GM04504 (cell line): ENCODE measurements around the gene SLC43A2.

Experiments
- DNase-seq: peaks from one replicate; pipeline ENCODE4 v3.0.0-alpha.2; 2012; ENCODE audit warnings: low read depth

Gene SLC43A2

GRCh38 chr17:1643999-1644492 is 15.4 kb upstream of the SLC43A2 start:
- no peak for DNase-seq

GRCh38 chr17:1643293-1643998 is 14.8 kb upstream of the SLC43A2 start:
- DNase-seq, result no peak

- no peak for DNase-seq
Measured at GRCh38 chr17:1641065-1641403, 12.4 kb upstream of the SLC43A2 start.

- DNase-seq, result no peak
Measured at GRCh38 chr17:1640329-1641064, 11.9 kb upstream of the SLC43A2 start.

- no peak for DNase-seq
Measured at GRCh38 chr17:1639549-1640180, 11.0 kb upstream of the SLC43A2 start.

- no peak for DNase-seq
Measured at GRCh38 chr17:1638624-1639300, 10.1 kb upstream of the SLC43A2 start.

GRCh38 chr17:1638171-1638590 is 9.5 kb upstream of the SLC43A2 start:
- DNase-seq, result no peak

GRCh38 chr17:1636732-1637285 is 8.2 kb upstream of the SLC43A2 start:
- DNase-seq, result no peak

- no peak for DNase-seq
Measured at GRCh38 chr17:1635675-1636465, 7.2 kb upstream of the SLC43A2 start.

- DNase-seq, result no peak
Measured at GRCh38 chr17:1634841-1635650, 6.4 kb upstream of the SLC43A2 start.

GRCh38 chr17:1630662-1631061 is 2.0 kb upstream of the SLC43A2 start:
- DNase-seq, result no peak

GRCh38 chr17:1629504-1630310 is 1.1 kb upstream of the SLC43A2 start:
- peak; percentile 16 for DNase-seq

GRCh38 chr17:1628856-1629503 is 346 bp upstream of the SLC43A2 start:
- peak; percentile 81 for DNase-seq

- DNase-seq, result no peak
Measured at GRCh38 chr17:1627182-1627981, 1.3 kb downstream of the SLC43A2 start.

GRCh38 chr17:1626333-1626732 is 2.3 kb downstream of the SLC43A2 start:
- no peak for DNase-seq

- no peak for DNase-seq
Measured at GRCh38 chr17:1625581-1625980, 3.1 kb downstream of the SLC43A2 start.

- DNase-seq, result no peak
Measured at GRCh38 chr17:1625053-1625452, 3.6 kb downstream of the SLC43A2 start.

- DNase-seq, result no peak
Measured at GRCh38 chr17:1624650-1625049, 4.0 kb downstream of the SLC43A2 start.
